ENCODE data around the gene GLIS1. TPM values are rescaled to one million over a fixed set of nuclear protein-coding genes. Genes with fewer than 3 reads are reported as not detected.
A peak's percentile ranks its signal among the peaks of the same experiment; 100 is the strongest.

The GLIS1 gene
- total RNA-seq, 1 donor from 2014 or later, result not detected

DNA sequence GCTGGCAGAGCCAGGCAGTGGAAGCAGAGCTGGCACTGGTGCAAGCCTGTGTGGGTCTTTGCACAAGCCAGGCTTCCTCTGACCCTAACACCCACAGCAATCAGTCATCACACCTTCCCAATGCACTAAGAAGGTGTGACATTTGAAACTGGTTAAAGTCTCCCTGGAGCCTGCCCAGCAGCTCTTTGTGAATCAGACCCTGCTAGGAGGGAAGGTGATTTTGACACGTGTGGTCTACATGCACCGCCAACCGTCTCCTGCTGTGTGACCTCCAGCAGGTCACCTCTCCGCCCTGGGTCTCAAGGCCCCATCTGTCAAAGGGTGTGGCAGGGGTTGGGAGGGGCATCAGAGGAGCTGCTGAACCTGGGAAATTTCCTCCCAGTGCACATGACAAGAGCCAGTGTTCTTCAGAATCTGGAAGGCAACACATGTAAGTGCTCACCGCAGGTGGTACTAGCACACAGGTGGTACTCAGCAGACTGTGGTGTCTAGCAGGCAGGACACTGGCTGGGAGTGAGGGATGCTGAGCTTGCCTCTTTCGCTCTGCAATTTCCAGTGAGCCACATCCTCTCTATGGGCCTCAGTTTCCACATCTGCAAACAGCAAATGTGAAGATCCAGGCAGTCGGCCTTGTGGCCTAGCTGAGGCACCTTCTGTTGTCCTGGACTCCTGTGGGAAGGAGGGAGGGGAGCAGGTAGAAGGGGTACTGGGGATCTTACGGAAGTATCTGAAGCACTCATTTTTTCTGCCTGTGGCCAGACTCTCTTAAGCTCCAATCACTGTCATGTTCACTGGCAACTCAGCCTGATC is 156.5 kb downstream of the GLIS1 start:
- DNase-seq (ENCODE audit: low read depth in 2 of 2), result no peak

DNA sequence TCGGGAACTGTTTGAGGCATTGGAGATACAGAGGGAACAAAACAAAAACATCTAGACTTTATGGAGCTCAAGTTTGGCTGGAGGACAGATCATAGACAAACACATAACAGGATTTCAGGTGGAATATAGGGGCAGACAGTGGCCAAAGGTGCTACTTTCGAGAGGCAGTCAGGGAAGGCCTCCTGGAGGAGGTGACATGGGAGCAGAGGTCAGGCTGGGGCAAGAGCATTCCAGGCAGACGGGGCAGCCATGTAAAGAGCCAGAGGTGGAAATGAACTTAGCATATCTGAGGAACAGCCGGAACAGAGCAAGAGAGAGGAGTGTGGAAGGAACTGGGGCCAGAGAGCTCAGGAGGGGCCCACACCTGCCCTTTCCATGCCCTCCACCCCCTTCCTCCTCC is 157.5 kb downstream of the GLIS1 start:
- DNase-seq (ENCODE audit: low read depth in 2 of 2), result no peak

DNA sequence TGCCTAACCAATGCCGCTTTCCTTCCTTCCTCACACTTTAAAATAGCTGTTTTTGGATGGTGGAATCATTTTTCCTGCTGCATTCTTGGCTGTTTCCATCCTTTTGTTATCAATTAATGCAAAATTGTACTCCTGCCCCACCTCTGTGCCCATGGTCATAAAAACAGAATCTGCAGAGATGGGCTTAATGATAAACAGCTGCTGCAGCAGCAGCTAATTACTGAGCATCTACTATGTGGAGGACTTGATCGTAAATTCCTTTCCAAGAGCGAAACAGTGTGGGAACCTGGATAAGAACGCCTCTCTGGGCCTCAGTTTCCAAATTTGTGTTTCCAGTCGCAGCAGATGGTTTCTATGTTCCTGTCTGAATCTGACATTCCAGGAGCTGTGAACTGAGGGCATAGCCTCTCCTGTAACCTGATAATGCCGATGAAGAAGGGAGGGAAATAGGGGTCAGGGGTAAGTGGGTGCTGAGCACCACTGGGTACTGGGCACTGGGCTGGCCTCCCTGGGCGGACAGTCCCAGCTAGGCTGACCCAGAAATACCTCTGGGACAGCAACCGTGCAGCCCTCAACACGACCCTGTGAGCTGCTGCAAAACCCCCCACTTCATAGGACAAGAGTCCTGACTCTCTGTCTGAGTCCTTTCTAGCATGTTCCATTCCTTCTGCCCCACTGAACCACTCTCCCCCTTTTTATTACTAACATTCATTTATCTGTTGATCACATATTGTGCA is 158.1 kb downstream of the GLIS1 start:
- DNase-seq (ENCODE audit: low read depth in 2 of 2), result no peak

DNA sequence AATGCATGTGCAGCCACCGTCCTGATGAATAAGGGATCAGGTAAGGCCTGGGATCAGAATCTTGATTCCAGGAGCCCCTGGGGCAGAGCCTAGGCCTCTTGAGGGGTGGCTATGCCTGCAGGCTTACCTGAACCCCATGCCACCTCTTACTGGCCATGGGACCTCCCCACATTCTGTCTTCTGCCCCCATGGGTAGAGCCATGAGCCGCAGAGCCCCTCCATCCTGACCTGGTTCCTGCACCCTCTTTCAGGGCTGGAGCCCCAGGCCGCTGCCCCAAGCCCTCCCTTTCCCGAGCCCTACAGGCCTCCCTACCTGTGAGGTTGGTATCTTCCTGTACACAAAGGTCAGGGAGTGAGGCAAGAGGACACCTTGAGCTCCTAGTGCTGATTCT is 159.0 kb downstream of the GLIS1 start:
- DNase-seq (ENCODE audit: low read depth in 2 of 2), result no peak

DNA sequence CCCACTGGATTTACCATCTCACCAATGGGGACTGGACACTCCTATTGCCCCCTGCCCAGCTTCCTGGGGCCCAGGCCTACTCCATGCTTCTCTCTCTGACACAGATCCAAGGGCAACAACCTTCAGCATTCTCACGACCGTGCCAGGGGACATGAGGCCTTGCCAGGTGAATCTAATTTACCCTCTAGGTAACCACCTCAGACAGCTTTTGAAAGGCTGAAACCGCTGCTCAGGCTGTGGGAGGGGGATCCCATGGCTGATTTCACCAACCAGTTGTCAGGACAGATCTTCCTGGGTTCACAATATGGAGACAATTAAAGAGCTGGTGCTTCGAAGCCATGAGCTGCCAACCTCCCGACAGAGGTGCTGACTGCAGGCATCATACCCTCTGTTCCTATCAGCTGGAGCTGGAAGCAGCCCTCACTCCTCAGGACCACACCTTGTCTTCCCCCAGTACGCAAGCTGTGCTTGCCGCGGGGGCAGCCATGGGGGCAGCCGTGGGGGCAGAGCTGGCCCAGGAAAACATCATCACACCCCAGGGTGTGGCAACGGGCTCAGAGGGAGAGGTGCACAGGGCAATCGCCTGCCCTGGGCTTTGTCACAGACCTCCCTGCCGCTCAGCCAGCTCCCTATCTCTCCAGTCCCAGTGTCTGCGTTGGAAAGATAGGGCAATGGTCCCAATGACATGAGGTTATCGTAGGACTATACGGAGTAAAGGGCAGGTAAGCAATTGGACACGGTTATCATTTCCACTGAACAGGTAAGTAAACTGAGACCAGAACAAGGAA is 159.5 kb downstream of the GLIS1 start:
- DNase-seq (ENCODE audit: low read depth in 2 of 2), result no peak

DNA sequence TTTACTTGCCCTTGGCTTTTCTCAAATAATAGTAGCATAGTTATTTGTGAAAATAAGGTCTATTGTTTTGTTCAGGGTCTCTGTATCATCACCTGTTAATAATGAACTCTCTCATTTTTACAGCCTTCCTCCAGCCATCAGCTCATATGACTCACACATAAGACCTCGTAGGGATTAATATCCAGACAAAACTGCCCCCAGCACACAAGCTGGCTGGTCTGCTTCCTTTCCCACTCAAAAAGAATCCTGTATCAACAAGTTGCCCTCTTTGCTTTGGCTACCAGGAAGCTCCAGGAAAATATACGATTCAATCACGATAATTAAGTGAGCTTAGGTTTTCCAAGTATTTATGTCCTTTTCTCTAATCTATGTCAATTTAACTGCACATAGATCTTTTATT is 160.6 kb downstream of the GLIS1 start:
- DNase-seq (ENCODE audit: low read depth in 2 of 2), result no peak

DNA sequence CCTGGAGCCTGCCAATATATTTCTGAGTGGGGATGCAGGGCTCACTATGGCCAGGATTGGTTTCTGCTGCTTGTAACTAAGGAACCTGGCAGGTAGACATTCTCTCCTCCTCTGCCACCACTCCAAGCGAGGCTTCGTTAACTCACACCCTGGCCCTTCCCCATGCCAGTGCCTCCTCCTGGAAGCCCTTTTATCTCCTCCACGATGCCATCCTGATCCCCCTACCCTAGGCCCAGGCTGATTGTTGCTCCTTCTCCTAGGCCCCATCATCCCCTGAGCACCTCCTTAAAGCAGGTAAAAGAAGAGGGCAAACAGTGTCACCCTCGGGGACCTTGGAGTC is 161.2 kb downstream of the GLIS1 start:
- DNase-seq (ENCODE audit: low read depth in 2 of 2), result no peak

DNA sequence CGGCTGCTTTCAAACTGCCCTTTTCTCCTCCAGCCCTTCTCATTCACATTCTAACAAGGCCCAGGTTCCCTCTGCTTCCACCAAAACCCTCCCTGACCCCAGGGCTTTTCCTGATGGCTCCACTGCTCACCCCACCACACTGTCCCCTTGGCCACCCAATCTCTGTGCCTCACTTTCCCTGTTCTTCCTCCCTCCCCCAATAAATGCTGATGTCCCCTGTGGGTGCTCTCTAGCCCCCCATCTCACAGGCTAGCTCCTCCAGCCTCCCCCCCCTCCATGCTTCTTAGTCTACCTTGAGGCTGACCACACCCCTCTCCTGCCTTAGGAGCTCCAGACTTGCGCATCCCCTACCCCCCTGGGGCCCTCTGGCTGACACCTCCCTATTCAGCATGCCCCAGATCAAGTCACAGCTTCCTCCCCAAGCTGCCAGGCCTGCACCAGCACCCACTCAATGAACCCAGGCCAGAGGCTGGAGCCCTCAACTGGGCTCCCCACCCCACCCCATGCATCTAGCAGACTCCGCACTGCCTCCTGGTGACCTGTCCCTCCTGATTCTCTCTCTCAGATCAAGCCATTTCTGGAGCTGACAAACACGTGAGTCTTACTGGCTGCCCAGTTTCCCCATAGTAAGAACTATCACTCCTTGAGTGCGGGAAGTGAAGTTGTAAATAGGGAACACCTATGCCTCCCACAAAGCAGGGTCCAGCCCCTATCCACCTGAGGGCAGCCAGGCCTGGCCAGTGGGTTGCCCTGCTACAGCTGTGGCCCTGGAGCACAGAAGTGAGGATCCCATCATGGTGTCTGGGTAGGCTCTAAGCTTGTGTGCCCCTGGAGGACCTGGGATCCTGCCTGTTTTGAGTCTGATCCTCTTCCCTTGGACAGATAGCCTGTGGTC is 161.9 kb downstream of the GLIS1 start:
- no peak for DNase-seq (ENCODE audit: low read depth in 2 of 2)

DNA sequence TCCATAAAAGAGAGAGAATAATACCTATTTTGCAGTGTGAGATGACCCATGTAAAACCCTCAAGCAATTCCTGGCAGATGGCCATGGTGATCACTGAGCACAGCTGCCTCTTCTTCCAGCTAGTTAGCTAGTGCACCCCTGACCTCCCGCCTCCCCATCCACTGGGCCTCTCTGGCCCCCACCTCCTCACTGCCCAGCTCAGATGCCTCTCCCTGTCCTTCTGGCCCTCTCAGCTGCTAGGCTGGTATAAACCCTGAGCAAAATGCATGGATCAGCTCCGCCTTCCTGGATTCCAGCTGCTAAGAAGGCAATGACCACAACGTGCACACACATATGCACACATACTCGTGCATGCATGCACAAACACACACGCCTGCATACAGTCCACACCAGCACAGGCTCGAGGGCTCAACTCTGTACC is 162.6 kb downstream of the GLIS1 start:
- DNase-seq (ENCODE audit: low read depth in 2 of 2), result no peak

DNA sequence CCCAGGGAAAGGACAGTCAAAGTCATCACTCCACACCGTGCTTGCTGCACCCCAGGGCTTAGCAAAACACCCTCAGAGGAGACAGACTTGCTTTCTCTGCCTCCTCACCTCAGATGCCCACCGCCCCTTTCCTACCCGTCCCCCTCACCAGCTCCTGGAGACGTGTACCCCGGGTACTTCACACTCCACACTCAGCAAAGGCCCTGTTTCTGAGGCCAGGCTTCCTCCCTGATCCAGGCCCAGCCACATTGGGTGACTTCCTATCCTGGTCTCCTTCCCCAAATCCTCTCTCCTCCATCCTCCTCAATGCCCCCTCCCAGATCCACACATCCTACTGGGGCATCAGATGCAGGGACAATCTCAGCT is 163.0 kb downstream of the GLIS1 start:
- no peak for DNase-seq (ENCODE audit: low read depth in 2 of 2)

DNA sequence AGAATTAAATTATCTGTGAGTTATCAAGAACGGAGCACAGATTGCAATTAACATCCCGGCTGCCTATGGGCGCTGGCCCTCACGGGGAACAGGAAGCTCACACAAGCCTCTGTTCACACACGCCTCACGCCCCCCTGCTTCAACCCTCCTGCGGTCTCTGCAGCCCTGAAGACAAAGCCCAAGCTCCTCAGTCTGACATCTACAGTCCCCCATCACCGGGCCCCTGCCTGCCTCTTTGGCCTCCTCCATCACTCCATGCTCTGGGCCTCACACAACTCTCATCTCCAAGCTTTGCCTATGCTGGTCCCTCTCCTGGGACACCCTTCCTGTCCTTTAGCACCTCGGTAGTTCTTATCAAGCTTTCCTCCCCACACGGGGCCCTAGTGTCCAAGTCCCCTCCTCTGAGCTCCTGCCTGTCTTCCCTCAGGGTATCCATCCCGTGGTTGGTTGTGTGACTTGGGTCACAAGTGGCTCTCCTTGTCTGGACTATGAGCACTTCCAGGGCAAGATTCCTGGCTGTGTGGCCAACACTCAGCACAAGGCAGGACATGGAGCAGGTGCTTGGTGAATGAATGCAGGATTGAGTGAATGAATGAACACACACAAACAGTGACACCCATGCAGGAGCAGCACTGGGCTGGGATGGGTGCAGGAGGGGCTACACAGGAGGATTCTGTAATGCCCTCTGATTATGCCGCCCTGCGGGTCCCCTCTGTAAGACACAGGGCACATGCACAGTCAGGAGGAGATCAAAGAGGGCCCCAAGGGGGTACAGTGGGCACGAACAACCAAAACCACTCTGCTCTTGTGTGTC is 163.6 kb downstream of the GLIS1 start:
- no peak for DNase-seq (ENCODE audit: low read depth in 2 of 2)

DNA sequence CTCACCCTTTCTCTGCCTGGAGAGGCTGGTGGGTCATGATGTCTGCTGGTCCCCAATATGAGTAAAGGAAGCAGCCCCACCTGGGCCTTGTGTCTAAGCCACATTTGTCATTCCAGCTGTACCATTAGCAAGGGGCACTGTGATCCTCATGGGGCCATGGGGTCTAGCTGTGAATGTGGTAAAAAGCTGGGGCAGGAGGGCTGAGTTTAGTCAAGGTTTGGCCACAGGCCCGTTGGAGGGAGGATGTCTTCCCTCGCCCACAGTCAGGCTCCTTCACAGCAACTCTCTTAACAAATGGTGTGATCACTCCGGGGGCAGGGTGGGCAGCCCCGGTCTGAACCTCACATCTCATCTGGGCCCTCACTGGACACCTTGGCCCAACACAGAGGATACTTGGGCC is 164.3 kb downstream of the GLIS1 start:
- no peak for DNase-seq (ENCODE audit: low read depth in 2 of 2)

DNA sequence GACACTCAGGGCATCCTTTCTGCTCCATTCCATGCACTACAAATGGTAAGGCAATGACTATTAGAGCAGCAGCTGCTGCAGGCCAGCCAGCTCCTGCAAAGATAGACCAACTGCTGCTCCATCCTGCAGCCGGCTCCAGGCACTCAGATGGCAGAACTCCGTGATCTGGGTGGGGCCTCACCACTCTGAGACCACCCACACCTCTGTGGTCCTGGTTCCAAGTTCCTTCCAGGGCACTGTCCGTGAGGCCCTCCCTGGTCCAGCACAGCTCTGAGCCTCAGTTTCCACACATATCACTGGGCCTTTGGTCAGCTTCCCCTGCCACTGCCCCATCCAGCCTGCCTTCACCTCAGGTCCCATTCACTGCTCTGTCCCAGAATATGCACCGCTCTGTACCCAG is 165.0 kb downstream of the GLIS1 start:
- DNase-seq (ENCODE audit: low read depth in 2 of 2), result no peak

DNA sequence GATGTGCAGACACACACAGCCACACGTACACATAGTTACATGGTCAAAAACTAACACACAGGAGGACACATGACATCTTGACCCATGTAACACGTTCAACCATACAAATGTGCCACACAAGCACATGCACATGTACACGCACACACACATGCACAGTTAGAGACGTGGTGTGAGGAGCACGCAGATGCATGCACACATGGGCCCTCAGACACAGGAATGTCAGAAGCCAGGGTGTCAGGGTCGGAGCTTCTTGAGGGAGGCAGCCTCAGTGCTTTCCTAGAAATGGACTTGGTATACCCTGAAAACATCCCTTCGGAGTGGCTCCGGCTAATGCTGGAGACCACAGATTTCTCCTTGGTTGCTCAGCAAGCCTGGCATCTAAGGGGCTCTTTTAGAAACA is 165.4 kb downstream of the GLIS1 start:
- no peak for DNase-seq (ENCODE audit: low read depth in 2 of 2)

DNA sequence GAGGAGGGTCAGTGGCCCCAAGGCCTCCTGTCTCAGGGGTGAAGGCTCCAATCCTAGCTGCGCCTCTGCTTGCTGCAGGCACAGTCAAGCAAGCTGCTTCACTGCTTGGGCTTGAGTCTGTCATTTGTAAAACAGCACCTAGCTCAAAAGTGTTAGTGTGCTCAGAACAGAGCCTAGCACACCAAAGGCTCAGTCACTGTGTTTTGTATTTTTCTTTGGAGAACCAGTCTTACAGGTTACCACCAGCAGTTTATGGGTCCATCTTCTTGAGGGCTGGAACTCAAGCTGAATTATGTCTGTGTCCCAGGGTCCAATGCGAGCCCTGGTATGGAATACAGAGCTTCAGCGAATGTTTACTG is 166.2 kb downstream of the GLIS1 start:
- DNase-seq (ENCODE audit: low read depth in 2 of 2), result no peak

DNA sequence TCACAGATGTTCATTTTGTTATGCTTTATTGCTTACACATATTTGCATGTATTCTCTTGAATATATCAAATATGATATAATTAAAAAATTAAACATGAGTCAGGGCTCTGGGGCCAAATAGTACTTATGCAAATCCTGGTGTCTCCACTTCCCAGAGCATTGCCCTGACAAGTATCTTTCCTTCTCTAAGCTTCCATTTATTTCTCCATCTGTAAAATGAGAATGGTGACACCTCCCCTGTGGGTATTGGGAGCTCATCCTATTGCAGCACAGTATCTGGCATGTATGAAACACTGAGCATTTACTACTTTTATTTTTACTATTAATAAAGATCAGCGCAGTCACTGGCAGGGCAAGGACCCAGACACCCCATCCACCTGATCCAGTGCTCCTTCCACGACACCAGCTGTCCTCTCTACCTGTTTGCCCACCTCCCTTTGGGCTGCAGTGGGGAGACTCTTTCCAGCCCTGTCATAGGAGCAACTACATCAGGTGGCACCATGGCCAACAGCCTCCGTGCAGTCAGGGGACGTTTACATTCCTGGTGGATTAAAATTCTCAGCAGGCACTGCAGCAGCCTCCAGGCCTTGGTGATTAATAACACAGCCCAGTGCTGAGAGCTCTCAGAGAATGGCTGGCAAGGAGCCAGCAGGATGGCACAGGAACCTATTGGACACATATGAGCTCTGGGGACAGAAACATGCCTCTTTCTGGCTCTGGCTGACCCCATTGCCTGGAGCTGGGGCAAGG is 166.7 kb downstream of the GLIS1 start:
- DNase-seq (ENCODE audit: low read depth in 2 of 2), result peak; percentile 13 to 59

DNA sequence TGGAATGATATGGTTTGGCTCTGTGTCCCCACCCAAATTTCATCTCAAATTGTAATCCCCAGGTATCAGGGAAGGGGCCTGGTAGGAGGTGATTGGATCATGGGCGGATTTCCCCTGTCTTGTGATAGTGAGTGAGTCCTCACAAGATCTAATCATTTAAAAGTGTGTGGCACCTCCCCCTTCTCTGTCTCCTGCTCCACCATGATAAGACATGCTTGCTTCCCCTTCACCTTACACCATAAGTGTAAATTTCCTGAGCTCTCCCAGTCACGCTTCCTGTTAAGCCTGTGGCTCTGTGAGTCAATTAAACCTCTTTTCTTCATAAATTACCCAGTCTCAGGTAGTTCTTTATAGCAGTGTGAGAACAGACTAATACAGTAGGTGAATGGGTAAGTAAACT is 170.4 kb downstream of the GLIS1 start:
- DNase-seq (ENCODE audit: low read depth in 2 of 2), result no peak

DNA sequence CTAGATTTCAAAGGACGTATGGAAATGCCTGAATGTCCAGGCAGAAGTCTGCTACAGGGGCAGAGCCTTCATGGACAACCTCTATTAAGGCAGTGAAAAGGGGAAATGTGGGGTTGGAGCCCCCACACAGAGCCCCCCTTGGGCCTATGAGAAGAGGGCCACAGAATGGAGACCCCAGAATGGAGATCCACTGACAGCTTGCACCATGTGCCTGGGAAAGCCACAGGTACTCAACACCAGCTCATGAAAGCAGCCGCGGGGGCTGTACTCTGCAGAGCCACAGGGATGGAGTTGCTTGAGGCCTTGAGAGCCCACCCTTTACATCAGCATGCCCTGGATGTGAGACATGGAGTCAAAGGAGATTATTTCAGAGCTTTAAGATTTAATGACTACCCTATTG is 171.1 kb downstream of the GLIS1 start:
- DNase-seq (ENCODE audit: low read depth in 2 of 2), result no peak

DNA sequence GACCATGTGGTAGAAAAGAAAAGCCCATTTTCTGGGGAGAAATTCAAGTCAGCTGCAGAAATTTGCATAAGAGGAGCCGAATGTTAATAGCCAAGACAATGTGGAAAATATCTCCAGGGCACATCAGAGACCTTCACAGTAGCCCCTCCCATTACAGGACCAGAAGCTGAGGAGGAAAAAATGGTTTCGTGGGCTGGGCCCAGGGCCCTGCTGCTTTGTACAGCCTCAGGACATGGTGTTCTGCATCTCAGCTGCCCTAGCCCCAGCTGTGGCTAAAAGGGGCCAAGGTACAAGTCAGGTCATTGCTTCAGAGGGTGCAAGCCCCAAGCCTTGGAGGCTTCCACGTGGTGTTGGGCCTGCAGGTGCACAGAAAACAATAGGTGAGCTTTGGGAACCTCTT is 171.5 kb downstream of the GLIS1 start:
- no peak for DNase-seq (ENCODE audit: low read depth in 2 of 2)

DNA sequence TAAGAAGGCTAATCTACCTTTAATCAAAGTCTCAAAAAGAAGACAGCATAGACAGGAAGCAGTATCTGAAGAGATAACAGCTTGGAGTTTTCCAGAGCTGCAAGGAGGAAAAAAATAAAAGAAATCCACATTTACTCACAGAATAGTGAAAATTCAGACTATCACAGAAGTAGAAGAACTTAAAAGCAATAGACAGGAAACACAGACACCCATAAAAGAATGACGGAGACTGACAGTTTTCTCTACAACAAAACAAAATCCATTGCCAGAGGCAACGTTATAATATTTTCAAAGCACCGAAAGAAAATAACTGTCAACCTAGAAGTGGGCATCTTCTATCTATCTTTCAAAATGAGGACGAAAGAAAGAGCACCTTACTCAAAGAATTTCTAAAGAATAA is 175.4 kb downstream of the GLIS1 start:
- no peak for DNase-seq (ENCODE audit: low read depth in 2 of 2)
